Stimulated activated CD4-positive, alpha-beta T cell treated with anti-CD3 and anti-CD28 coated beads, Interleukin-4, amount 100 ng/mL, for 1 hour (primary cell): ENCODE data around the gene TMEM115.

ENCODE experiments used
- DNase-seq: peaks from one replicate; pipeline ENCODE4 v3.0.0-alpha.2; 2020

Gene TMEM115

GRCh38 chr3:50327943-50328691 lies 31.2 kb downstream of the TMEM115 start, which contains the start of gene TUSC2:
Gene TUSC2, minus strand, starts transcription at chr3:50328223. Its CDS starts 124 bp downstream, at chr3:50328099.
- peak; percentile 95 for DNase-seq

GRCh38 chr3:50327129-50327528 lies 32.2 kb downstream of the TMEM115 start:
- DNase-seq, result no peak

GRCh38 chr3:50326182-50326541 lies 33.2 kb downstream of the TMEM115 start:
- no peak for DNase-seq

- no peak for DNase-seq
Measured at GRCh38 chr3:50325497-50326181, 33.7 kb downstream of the TMEM115 start.

- DNase-seq, result no peak
Measured at GRCh38 chr3:50325113-50325480, 34.2 kb downstream of the TMEM115 start.

- DNase-seq, result peak; percentile 70
Measured at GRCh38 chr3:50324351-50325112, 34.8 kb downstream of the TMEM115 start.

- no peak for DNase-seq
Measured at GRCh38 chr3:50323614-50324199, 35.6 kb downstream of the TMEM115 start.

GRCh38 chr3:50323092-50323600 lies 36.2 kb downstream of the TMEM115 start:
- no peak for DNase-seq

- DNase-seq, result no peak
Measured at GRCh38 chr3:50322386-50323091, 36.8 kb downstream of the TMEM115 start, which contains the start of gene HYAL2. Gene HYAL2, minus strand, starts transcription at chr3:50322745. Its CDS starts 2,256 bp downstream, at chr3:50320489.

- no peak for DNase-seq
Measured at GRCh38 chr3:50322115-50322385, 37.3 kb downstream of the TMEM115 start.

- peak; percentile 81 for DNase-seq
Measured at GRCh38 chr3:50321336-50322114, 37.8 kb downstream of the TMEM115 start.

GRCh38 chr3:50320853-50321335 lies 38.4 kb downstream of the TMEM115 start:
- peak; percentile 67 for DNase-seq

GRCh38 chr3:50319894-50320625 lies 39.3 kb downstream of the TMEM115 start:
- DNase-seq, result no peak

GRCh38 chr3:50319181-50319893 lies 40.0 kb downstream of the TMEM115 start:
- no peak for DNase-seq

GRCh38 chr3:50318615-50319014 lies 40.7 kb downstream of the TMEM115 start:
- no peak for DNase-seq

GRCh38 chr3:50318163-50318562 lies 41.2 kb downstream of the TMEM115 start:
- no peak for DNase-seq

- DNase-seq, result no peak
Measured at GRCh38 chr3:50317300-50317699, 42.0 kb downstream of the TMEM115 start.

GRCh38 chr3:50316657-50317242 lies 42.6 kb downstream of the TMEM115 start:
- peak; percentile 60 for DNase-seq

- no peak for DNase-seq
Measured at GRCh38 chr3:50314816-50315215, 44.5 kb downstream of the TMEM115 start.

- DNase-seq, result no peak
Measured at GRCh38 chr3:50314342-50314741, 45.0 kb downstream of the TMEM115 start.
